Large intestine (tissue), 3 donors: ENCODE data around the gene DBNDD1. TPM values are rescaled to one million over a fixed set of nuclear protein-coding genes. Genes with fewer than 3 reads are reported as not detected.

Source experiments
- DNase-seq, 2 donors: peaks; one replicate each; pipeline versions ENCODE4 v3.0.0 to v3.0.0-alpha.2; 2013
- H3K27ac ChIP-seq: one replicate; pipeline ENCODE4 v1.5.1; 2013; ENCODE audit warnings: low read length
- H3K27me3 ChIP-seq: 2 replicates; pipeline ENCODE4 v1.6.1; 2013; ENCODE audit warnings: low read length; ENCODE audit not compliant: control insufficient read depth, insufficient read depth
- H3K36me3 ChIP-seq: 2 replicates; pipeline ENCODE4 v1.6.1; 2013; ENCODE audit warnings: low read length; ENCODE audit not compliant: control insufficient read depth, insufficient read depth
- H3K4me1 ChIP-seq: one replicate; pipeline ENCODE4 v1.6.1; 2013; ENCODE audit warnings: low read length; ENCODE audit not compliant: control insufficient read depth, insufficient read depth
- H3K4me3 ChIP-seq: one replicate; pipeline ENCODE4 v1.5.1; 2013; ENCODE audit warnings: low read length
- H3K9me3 ChIP-seq: one replicate; pipeline ENCODE4 v1.6.1; 2013; ENCODE audit warnings: mild to moderate bottlenecking, low read depth, low read length, moderate library complexity; ENCODE audit not compliant: control insufficient read depth
- WGBS: methylation state at CpG from one replicate; pipeline ENCODE4 v1.1.5; 2013; ENCODE audit warnings: low lambda C conversion rate; ENCODE audit not compliant: insufficient coverage; 5-methylcytosine and 5-hydroxymethylcytosine counted together
- polyA plus RNA-seq: library from polyadenylated mRNA; unstranded; fragments of 120-200 nt; gene quantifications from one replicate; pipeline ENCODE4 v1.2.1, GENCODE V29; 2013

The DBNDD1 gene
- polyA plus RNA-seq, 1 donor: 9.5 TPM

DNA sequence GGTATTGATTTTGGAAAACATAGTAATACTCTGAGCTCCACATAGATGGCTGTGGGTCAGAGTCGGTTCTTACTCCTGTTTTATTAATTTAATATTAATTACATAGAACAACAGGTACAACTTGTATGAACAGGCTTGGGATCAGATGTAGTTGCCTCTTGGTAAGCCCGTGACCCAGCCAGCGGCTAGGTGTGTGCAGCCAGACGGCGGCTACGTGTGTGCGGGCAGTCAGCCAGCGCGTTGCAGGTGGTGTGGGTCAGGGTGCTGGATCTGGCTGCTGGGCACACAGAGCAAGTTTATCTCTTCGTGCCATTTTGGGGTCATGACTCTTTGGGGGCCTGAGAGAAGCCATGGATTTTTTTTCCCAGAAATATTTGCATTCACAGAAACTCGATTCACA lies 30.3 kb downstream of the DBNDD1 start:
- no peak for DNase-seq
- no peaks in the 10 kb centered on the region for H3K4me1 ChIP-seq
- H3K27me3 ChIP-seq: no peaks in the 10 kb centered on the region
- H3K27ac ChIP-seq: no peak overlapping the region
- H3K4me3 ChIP-seq: no peak overlapping the region
- no CpG with 5 or more reads among the region's 11 CpGs for whole genome bisulfite sequencing
- no peaks in the 10 kb centered on the region for H3K9me3 ChIP-seq
- H3K36me3 ChIP-seq: peaks cover 69% of the 10 kb centered on the region

DNA sequence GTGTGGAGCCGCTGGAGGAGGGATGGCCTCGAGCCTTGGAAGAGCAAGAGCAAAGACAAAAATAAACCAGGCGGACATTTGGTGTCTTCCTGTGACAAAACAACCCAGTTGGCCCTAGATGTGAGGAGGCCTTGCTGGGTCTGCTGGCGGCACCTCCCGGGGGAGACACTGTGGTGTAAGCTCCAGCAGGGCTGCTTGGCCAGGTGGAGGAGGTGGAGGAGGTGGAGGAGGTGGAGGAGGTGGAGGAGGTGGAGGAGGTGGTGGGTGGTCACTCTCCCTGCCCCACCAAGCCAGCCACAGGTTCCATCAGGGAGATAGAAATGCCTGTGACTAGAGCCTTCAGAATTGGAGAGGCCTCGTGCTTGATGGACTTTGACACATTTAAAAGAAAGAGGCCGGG lies 32.1 kb downstream of the DBNDD1 start:
- DNase-seq: no peak
- H3K27me3 ChIP-seq: no peaks in the 10 kb centered on the region
- H3K36me3 ChIP-seq: peaks cover 70% of the 10 kb centered on the region
- no peak overlapping the region for H3K27ac ChIP-seq
- no CpG with 5 or more reads among the region's 7 CpGs for WGBS
- H3K4me1 ChIP-seq: no peaks in the 10 kb centered on the region
- no peaks in the 10 kb centered on the region for H3K9me3 ChIP-seq
- no peak overlapping the region for H3K4me3 ChIP-seq

DNA sequence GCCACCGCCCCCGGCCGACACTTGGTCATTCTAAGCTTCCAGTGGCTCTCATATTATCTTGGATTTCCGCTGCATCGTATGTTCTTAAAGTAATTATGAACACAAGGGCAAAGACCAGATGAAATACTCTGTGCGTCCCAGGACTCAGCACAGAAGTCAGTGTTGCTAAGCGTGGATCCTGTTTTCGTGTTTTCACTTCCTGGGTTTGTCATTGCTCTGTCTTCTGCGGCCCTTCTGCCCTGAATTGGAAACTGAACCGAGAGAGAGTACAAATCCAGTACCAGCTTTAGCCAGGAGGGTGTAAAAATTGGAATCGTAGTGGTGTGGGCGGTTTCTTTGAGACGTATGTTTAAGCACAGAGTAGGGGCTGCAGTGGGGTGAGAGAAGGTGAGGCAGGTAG lies 32.7 kb downstream of the DBNDD1 start:
- WGBS: 100% methylated on average over 4 of the region's 13 CpGs
- peaks cover 71% of the 10 kb centered on the region for H3K36me3 ChIP-seq
- H3K9me3 ChIP-seq: no peaks in the 10 kb centered on the region

DNA sequence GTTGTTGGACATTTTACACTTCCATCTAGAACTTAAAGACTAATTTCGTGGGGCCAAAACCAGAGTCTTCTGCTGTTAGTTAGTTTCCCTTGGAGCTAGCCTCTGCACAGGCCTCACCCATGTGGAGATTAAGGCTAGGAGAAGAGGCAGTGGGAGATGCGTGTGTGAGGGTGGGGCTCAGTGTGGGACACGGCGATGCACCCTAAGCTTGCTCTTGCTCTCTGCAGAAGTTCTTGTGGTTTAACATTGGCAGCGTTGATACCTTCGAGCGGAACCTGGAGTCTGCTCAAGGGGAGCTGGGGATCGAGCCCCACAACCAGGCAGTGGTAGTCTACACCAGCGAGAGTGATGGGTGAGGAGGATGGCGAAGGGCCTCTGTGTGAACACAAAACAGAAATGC lies 34.0 kb downstream of the DBNDD1 start:
- Histone ChIP-seq H3K27me3 (no peaks in the 10 kb centered on the region), H3K36me3 (peaks cover 66% of the 10 kb centered on the region)
- WGBS: no CpG with 5 or more reads among the region's 10 CpGs

More for the DNA sequence above, 32.7 kb downstream of the DBNDD1 start:
- no peaks in the 10 kb centered on the region for H3K27me3 ChIP-seq
- no peak overlapping the region for H3K27ac ChIP-seq
- no peak for DNase-seq
- no peak overlapping the region for H3K4me3 ChIP-seq
- H3K4me1 ChIP-seq: no peaks in the 10 kb centered on the region

DNA sequence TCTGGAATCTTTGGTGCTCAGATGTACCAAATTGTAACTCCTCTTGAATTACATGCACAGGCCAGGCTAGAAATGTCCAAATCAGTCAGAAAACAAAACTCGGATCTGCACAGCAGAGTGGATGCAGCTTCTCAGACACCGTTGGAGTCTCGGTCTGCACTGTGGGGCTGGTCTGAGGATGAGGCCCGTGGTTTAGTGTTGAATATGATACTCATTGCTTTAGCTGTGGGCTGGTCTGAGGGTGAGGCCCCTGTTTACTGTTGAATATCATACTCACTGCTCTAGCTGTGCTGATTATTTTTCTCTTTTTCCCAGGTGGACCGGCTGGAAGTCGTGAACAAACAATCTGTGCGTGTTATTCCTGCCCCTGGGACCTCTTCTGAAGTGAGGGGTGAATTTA lies 35.0 kb downstream of the DBNDD1 start:
- Histone ChIP-seq H3K4me1 (no peaks in the 10 kb centered on the region), H3K36me3 (peaks cover 73% of the 10 kb centered on the region), H3K9me3 (no peaks in the 10 kb centered on the region), H3K4me3 (no peak overlapping the region), H3K27me3 (no peaks in the 10 kb centered on the region), H3K27ac (no peak overlapping the region)
- no peak for DNase-seq
- WGBS: 100% methylated on average over 2 of the region's 7 CpGs

More for the DNA sequence above, 34.0 kb downstream of the DBNDD1 start:
- Histone ChIP-seq H3K27ac (no peak overlapping the region), H3K9me3 (no peaks in the 10 kb centered on the region), H3K4me1 (no peaks in the 10 kb centered on the region), H3K4me3 (no peak overlapping the region)
- DNase-seq: no peak

DNA sequence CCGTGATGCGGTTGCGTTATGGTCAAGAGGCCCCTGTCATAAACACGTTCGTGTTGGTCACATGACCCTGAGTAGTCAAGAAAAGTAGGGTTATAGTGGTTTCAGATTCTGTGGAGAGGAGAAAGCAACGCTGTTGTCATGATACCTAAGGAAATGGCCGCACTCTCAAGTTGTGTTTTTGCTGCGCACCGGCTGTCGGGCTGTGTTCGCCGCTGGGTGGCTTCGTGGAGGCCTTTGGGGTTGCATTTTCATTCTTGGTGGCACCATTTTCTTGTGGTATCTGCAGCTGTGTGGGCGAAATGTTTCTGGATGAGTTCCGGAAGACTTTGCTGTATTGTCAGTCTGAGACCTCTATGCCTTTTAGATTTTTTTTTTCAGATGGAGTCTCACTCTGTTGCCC lies 35.7 kb downstream of the DBNDD1 start:
- Histone ChIP-seq H3K27ac (no peak overlapping the region), H3K36me3 (peaks cover 73% of the 10 kb centered on the region), H3K4me3 (no peak overlapping the region), H3K4me1 (no peaks in the 10 kb centered on the region), H3K9me3 (no peaks in the 10 kb centered on the region), H3K27me3 (no peaks in the 10 kb centered on the region)
- 60% methylated on average over 2 of the region's 15 CpGs for WGBS
- no peak for DNase-seq

DNA sequence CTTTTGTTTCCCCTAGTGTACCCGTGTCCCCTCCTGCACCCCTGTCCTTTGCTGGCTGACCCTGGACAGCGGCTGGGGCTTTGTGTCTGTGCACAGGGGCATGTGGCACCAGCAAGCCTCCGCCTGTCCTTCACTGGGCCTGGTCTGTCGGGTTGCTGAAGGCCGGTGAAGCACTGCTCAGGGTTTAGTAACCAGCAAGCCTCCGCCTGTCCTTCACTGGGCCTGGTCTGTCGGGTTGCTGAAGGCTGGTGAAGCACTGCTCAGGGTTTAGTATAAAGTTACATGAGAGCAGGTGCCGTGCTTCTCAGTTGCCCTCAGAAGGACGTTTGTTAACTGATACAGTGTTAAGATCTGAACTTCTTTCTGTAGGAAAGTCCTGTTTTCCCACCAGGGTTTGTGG lies 36.9 kb downstream of the DBNDD1 start:
- Histone ChIP-seq H3K4me3 (no peak overlapping the region), H3K27ac (no peak overlapping the region), H3K36me3 (peaks cover 81% of the 10 kb centered on the region), H3K4me1 (no peaks in the 10 kb centered on the region), H3K27me3 (no peaks in the 10 kb centered on the region), H3K9me3 (no peaks in the 10 kb centered on the region)
- no peak for DNase-seq
- whole genome bisulfite sequencing: no CpG with 5 or more reads among the region's 9 CpGs

DNA sequence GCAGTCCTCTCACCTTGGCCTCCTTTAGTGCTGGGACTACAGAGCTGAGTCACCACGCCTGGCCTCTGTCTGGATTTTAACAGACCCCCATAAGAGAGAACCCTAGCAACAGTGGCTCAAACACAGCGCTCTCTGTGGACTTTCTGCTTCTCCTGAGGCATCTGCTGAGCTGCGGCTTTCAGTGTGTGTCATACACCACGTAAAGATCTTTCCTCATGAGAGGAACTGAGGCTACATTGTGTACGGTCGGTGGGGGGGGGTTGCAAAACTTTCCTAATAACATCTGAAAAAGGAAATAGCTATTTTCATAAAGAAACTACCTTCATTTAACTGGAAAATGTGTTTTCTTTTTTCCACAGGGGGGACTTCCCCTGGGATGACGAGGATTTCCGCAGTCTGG lies 37.8 kb downstream of the DBNDD1 start:
- Histone ChIP-seq H3K27ac (no peak overlapping the region), H3K4me3 (no peak overlapping the region), H3K4me1 (no peaks in the 10 kb centered on the region), H3K27me3 (no peaks in the 10 kb centered on the region), H3K36me3 (peaks cover 72% of the 10 kb centered on the region), H3K9me3 (no peaks in the 10 kb centered on the region)
- no CpG with 5 or more reads among the region's 8 CpGs for WGBS
- no peak for DNase-seq

DNA sequence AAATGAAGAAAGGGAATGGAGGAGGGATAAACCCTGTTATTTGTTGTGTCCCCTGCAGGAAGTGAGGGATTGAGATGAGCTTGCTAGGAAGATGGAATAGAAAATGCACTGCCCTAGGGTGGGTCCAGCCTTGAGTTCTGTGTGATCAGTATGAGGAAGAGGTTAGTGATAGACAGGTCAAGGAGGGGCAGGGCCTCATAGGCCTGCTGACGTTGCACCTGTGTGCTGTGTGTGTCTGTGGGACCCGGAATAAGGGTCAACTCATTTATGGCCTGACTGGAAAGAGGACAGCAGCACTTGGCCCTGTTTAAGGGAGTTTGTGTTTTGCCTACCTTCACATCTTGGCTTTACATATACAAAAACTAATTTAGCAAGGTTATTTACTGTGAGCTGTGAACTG lies 44.4 kb downstream of the DBNDD1 start:
- Histone ChIP-seq H3K36me3 (peaks cover 20% of the 10 kb centered on the region), H3K27me3 (no peaks in the 10 kb centered on the region), H3K4me3 (no peak overlapping the region), H3K9me3 (peaks cover 16% of the 10 kb centered on the region), H3K4me1 (peaks cover 30% of the 10 kb centered on the region), H3K27ac (peak overlapping the region; percentile 75)
- no CpG with 5 or more reads among the region's 2 CpGs for WGBS
- DNase-seq: peak; percentile 68 to 82

DNA sequence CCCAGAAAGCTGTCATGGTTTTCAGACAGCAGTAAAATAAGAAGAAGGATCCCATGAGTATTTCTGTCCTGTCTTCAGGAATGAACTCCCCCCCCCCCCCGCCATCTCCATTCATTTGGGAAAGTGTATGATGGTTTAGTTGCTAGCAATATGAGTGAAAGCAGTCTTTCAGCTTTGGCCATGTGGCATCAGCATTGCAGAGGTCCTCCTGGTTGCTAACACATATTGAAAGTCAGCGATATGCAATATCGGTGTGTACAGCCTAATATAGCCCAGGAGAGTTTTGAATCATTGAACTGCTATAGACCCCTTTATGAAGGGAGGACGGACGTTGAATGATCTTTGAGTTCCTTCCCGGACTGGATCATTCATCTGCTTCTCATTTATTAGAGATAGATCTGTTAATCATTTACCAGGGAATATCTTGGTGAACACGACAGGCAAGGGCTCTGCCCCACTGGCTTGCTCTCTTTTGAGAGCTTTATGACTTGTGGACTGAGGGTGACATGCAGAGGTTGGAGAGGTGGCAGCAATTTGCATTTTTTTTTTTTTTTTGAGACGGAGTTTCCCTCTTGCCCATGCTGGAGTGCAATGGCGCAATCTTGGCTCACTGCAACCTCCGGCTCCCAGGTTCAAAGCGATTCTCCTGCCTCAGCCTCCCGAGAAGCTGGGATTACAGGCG lies 45.5 kb downstream of the DBNDD1 start:
- Histone ChIP-seq H3K4me3 (peak overlapping the region; percentile 65), H3K36me3 (peaks cover 13% of the 10 kb centered on the region), H3K27me3 (no peaks in the 10 kb centered on the region), H3K4me1 (peaks cover 30% of the 10 kb centered on the region), H3K9me3 (peaks cover 16% of the 10 kb centered on the region), H3K27ac (peak overlapping the region; percentile 75)
- DNase-seq: peak; percentile 68 to 90
- no CpG with 5 or more reads among the region's 13 CpGs for WGBS

DNA sequence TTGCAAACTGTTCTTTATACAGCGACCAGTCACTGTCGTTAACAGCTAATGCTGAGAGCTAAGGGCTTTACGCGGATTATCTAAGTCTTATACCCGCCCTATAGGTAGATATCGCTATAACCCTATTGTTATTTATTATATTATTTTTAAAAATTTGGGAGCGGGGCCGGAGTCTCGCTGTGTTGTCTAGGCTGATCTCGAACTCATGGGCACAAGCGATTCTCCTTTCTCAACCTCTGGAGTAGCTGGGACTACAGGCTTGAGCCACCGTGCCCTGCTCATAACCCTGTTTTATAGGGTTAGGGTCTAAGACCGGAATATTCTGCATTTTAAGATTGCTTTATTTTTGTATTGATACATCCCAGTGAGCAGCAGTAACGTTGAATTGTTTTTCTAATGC lies 46.0 kb downstream of the DBNDD1 start:
- peaks cover 30% of the 10 kb centered on the region for H3K4me1 ChIP-seq

More for the DNA sequence above, 46.0 kb downstream of the DBNDD1 start:
- no peak for DNase-seq
- H3K36me3 ChIP-seq: peaks cover 9% of the 10 kb centered on the region
- no peaks in the 10 kb centered on the region for H3K27me3 ChIP-seq
- H3K27ac ChIP-seq: peak overlapping the region; percentile 75
- H3K9me3 ChIP-seq: peaks cover 16% of the 10 kb centered on the region
- H3K4me3 ChIP-seq: peak overlapping the region; percentile 65
- WGBS: 40% methylated on average over 2 of the region's 14 CpGs
